Measurements from ENCODE around the gene DUSP12. TPM values are rescaled to one million over a fixed set of nuclear protein-coding genes. Genes with fewer than 3 reads are reported as not detected.
A peak's percentile ranks its signal among the peaks of the same experiment; 100 is the strongest.

DUSP12 gene
- total RNA-seq, 2 experiments from 2014 or later = 20.3 to 23.0 TPM

DNA sequence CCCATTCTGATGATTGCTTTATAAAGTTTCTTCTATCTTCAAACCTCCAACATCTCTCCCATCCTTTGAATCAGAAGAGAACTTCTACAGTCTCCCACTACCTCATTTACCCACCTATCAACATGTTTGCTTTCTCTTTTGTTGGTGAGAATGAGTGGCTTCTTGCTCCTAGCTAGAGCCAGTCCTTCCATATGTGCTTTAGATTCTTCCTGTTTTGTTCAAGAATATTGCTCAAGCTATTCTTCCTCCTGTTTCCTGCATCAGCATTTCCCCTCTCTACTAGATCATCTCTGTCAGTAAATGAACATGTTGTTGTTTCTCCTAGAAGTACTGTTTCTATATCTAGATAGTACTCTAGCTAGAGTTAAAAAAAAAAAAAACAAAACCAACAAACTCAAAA is 22.8 kb downstream of the DUSP12 start:
- Mint-ChIP-seq H3K36me3 (ENCODE audit: low read depth) (peaks cover 4% of the 10 kb centered on the region), H3K4me1 (ENCODE audit: low read depth) (peaks cover 11% of the 10 kb centered on the region), H3K27ac (no peak overlapping the region), H3K27me3 (no peaks in the 10 kb centered on the region), H3K4me3 (no peak overlapping the region), H3K9me3 (no peaks in the 10 kb centered on the region)
- ChIA-PET CTCF (no interaction called here), POLR2A (interaction anchor here (0.5 to 1.6 kb wide), 4 partner anchors 20 to 1880 kb away, joined by 3 to 7 read pairs (median 4); partner anchors contain the start of gene DUSP12)
- peak overlapping the region; percentile 1 for H3K4me3 ChIP-seq (ENCODE audit: low read length)
- no peaks in the 10 kb centered on the region for H3K36me3 ChIP-seq (ENCODE audit: insufficient read depth, low read length)
- intact Hi-C loops (cut with DNase I, micrococcal nuclease) = loop anchor here in 1 of 2 experiments (10.0 kb wide), 1 partner anchor 152 kb away; no protein-coding TSS in a partner anchor
- peak in 2 of 14 experiments; percentile 19 to 26 for DNase-seq
- peak overlapping the region; percentile 24 to 55 for H3K27ac ChIP-seq (ENCODE audit: low read depth in 1 of 2, low read length in 2 of 2)
- H3K27me3 ChIP-seq (ENCODE audit: control insufficient read depth in 1 of 2, insufficient read depth in 2 of 2, low read length in 2 of 2) = no peaks in the 10 kb centered on the region
- TF ChIP-seq, protein P1, sequence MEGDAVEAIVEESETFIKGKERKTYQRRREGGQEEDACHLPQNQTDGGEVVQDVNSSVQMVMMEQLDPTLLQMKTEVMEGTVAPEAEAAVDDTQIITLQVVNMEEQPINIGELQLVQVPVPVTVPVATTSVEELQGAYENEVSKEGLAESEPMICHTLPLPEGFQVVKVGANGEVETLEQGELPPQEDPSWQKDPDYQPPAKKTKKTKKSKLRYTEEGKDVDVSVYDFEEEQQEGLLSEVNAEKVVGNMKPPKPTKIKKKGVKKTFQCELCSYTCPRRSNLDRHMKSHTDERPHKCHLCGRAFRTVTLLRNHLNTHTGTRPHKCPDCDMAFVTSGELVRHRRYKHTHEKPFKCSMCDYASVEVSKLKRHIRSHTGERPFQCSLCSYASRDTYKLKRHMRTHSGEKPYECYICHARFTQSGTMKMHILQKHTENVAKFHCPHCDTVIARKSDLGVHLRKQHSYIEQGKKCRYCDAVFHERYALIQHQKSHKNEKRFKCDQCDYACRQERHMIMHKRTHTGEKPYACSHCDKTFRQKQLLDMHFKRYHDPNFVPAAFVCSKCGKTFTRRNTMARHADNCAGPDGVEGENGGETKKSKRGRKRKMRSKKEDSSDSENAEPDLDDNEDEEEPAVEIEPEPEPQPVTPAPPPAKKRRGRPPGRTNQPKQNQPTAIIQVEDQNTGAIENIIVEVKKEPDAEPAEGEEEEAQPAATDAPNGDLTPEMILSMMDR (IDR thresholded peaks at IDR 0.05) = no peak
- ATAC-seq (ENCODE audit: poor library complexity) = peak; percentile 37
- H3K4me1 ChIP-seq (ENCODE audit: insufficient read depth, low read length) = peaks cover 54% of the 10 kb centered on the region
- H3K9me3 ChIP-seq (ENCODE audit: control insufficient read depth in 1 of 2, insufficient read depth in 1 of 2, low read length in 2 of 2) = no peaks in the 10 kb centered on the region

DNA sequence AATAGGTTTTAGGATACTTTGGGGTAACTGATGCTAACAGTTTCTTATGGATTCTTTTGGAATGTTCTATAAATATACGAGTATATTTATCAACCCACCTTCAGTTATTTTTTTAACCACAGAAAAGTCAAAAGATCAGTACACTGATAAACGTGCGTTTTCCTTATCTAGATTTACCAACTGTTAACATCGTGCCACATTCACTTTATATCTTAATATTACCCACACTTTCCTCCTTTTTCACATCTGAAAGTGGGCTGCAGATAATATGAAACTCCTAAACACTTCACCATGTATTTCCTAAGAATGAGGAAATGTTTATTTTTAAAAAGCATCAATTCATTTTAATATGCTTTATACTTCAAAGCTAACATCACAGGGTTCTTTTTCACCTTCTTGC is 24.2 kb downstream of the DUSP12 start:
- no peaks in the 10 kb centered on the region for H3K27me3 ChIP-seq (ENCODE audit: control insufficient read depth in 1 of 2, insufficient read depth in 2 of 2, low read length in 2 of 2)
- H3K9me3 ChIP-seq (ENCODE audit: control insufficient read depth in 1 of 2, insufficient read depth in 1 of 2, low read length in 2 of 2) = no peaks in the 10 kb centered on the region
- POLR2A ChIA-PET = interaction anchor here (0.9 kb wide), 1 partner anchor 250 kb away, joined by 4 read pairs; the partner anchor contains the start of gene OLFML2B
- TF ChIP-seq, protein P1 (IDR thresholded peaks at IDR 0.05) = no peak
- Mint-ChIP-seq H3K27ac (no peak overlapping the region), H3K9me3 (no peaks in the 10 kb centered on the region), H3K4me3 (peak overlapping the region; percentile 69), H3K4me1 (ENCODE audit: low read depth) (peaks cover 5% of the 10 kb centered on the region), H3K36me3 (ENCODE audit: low read depth) (peaks cover 8% of the 10 kb centered on the region), H3K27me3 (no peaks in the 10 kb centered on the region)
- intact Hi-C loops (cut with DNase I, micrococcal nuclease) = loop anchor here in 1 of 2 experiments (10.0 kb wide), 1 partner anchor 151 kb away; no protein-coding TSS in a partner anchor
- CTCF ChIA-PET = no interaction called here
- no peak overlapping the region for H3K27ac ChIP-seq (ENCODE audit: low read depth in 1 of 2, low read length in 2 of 2)
- DNase-seq (no peak), ATAC-seq (ENCODE audit: poor library complexity) (no peak)
- H3K4me1 ChIP-seq (ENCODE audit: insufficient read depth, low read length) = peaks cover 42% of the 10 kb centered on the region
- H3K4me3 ChIP-seq (ENCODE audit: low read length) = no peak overlapping the region
- H3K36me3 ChIP-seq (ENCODE audit: insufficient read depth, low read length) = no peaks in the 10 kb centered on the region

DNA sequence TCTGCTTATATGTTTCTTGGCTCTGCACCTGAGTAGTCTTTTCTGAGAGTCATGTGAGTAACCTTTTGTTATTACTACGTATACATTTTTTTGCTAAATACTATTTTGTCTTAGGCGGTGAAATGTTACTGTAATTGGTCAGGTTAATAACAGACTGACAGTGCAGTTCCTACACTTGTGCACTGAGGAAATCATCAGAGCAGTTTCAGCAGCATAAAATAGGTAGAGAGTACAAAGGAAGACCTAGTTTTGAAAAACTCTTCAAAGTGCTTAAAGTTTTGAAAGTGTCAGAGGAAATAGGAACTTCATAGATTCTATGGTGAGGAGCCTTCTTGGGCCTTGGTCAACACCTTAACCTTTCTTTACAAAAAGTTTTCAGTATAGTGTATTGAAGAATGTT is 27.7 kb downstream of the DUSP12 start:
- H3K36me3 Mint-ChIP-seq (ENCODE audit: low read depth) = peaks cover 29% of the 10 kb centered on the region
- DNase-seq (no peak), ATAC-seq (ENCODE audit: poor library complexity) (peak; percentile 57)
- H3K4me3 Mint-ChIP-seq = no peak overlapping the region
- TF ChIP-seq, protein P1 (IDR thresholded peaks at IDR 0.05) = no peak
- CTCF ChIA-PET = no interaction called here
- H3K27ac ChIP-seq (ENCODE audit: low read depth in 1 of 2, low read length in 2 of 2) = no peak overlapping the region
- intact Hi-C loops (cut with DNase I, micrococcal nuclease) = loop anchor here in 1 of 2 experiments (10.0 kb wide), 1 partner anchor 148 kb away; no protein-coding TSS in a partner anchor
- no peaks in the 10 kb centered on the region for H3K27me3 ChIP-seq (ENCODE audit: control insufficient read depth in 1 of 2, insufficient read depth in 2 of 2, low read length in 2 of 2)
- no peak overlapping the region for H3K27ac Mint-ChIP-seq
- H3K9me3 Mint-ChIP-seq = no peaks in the 10 kb centered on the region
- peaks cover 16% of the 10 kb centered on the region for H3K4me1 Mint-ChIP-seq (ENCODE audit: low read depth)
- peaks cover 25% of the 10 kb centered on the region for H3K4me1 ChIP-seq (ENCODE audit: insufficient read depth, low read length)
- no peaks in the 10 kb centered on the region for H3K27me3 Mint-ChIP-seq
- H3K4me3 ChIP-seq (ENCODE audit: low read length) = no peak overlapping the region
- no peaks in the 10 kb centered on the region for H3K9me3 ChIP-seq (ENCODE audit: control insufficient read depth in 1 of 2, insufficient read depth in 1 of 2, low read length in 2 of 2)
- H3K36me3 ChIP-seq (ENCODE audit: insufficient read depth, low read length) = peaks cover 8% of the 10 kb centered on the region
- POLR2A ChIA-PET = interaction anchor here (1.4 kb wide), 1 partner anchor 28 kb away, joined by 4 read pairs; the partner anchor contains the start of gene DUSP12

Data from CD4-positive, alpha-beta T cell (primary cell).